ENCODE data around the gene REXO1.

Gene REXO1

DNA sequence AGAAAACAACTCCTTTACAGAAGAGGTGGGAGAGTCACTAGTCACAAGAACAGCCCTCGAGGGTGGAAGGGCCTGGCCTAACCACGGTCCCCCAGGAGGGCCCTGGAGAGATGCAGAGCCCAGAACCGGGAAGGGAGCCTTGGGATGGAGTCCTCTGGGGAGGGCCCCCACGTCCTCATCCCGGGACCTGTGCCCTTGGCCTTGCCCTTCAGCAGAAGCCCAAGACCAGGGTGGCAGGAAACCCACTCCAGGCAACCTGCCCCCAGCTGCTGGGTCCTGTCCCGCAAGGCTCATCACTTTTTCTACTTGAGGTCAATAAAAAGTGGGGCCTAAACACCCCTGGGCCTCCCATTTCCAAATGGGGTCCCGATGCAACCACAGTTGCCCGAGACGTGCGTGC, 33.9 kb downstream of the REXO1 start:
- Histone ChIP-seq H3K27me3 (ENCODE audit: insufficient read depth, low read length) (peaks cover 4% of the 10 kb centered on the region; the same call in 1 of the 2 replicates), H3K9me3 (ENCODE audit: insufficient read depth, low read depth, low read length) (no peaks in the 10 kb centered on the region), H3K9ac (ENCODE audit: low read depth, low read length) (no peak overlapping the region), H3K4me1 (ENCODE audit: insufficient read depth, low read length) (no peaks in the 10 kb centered on the region), H3K27ac (ENCODE audit: low read depth, low read length) (no peak overlapping the region), H3K4me3 (ENCODE audit: low read length) (no peak overlapping the region), H3K36me3 (ENCODE audit: insufficient read depth, low read length) (peaks cover 36% of the 10 kb centered on the region)
- WGBS = 94% methylated on average over 10 of the region's 10 CpGs

DNA sequence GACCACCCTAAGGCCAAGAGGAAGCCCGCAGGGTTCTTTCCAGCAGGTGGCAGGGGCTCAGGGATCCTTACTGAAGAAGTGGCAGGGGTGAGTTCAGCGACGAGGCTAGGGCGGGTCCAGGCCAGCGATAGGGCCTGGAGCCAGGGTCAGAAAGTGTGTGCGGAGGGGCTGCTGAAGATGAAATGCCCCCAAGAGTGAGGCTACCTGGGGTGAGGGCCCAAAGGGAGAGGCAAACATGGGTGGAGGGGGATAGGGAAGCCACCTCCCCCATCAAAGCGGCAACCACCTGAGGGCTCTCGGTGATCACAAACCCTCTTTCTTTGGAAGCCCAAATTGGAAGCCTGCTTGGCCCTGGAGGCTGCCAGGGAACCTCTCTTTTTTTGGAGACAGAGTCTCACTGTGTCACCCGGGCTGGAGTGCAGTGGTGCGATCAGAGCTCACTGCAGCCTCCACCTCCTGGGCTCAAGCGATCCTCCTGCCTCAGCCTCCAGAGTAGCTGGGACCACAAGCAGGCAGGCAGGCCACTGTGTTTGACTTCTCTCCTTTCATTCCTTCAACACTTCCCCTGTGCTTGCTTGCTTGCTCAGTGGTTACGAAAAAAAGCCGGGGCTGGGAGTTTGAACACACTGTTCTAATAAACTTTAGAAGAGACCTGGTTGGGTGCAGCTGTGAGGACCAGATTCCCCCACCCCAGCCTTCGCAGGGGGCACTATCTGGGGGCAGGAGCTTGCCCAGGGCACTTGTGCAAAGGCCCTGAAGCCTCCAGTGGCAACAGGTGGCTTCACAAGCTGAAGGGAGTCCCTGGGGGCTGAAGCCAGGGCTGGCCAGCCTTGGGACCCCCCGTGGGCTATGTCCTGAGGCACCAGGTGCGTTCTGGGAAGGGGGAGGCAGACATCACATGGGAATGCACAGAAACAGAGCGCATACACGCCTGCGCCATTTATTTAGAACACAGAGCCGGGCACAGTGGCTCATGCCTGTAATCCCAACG, 34.8 kb downstream of the REXO1 start:
- Histone ChIP-seq H3K4me1 (ENCODE audit: insufficient read depth, low read length) (no peaks in the 10 kb centered on the region), H3K4me3 (ENCODE audit: low read length) (peak overlapping the region; percentile 62), H3K9ac (ENCODE audit: low read depth, low read length) (0 out of 2 replicates have a peak overlapping the region, but pooled peaks have one; percentile 12), H3K9me3 (ENCODE audit: insufficient read depth, low read depth, low read length) (no peaks in the 10 kb centered on the region), H3K27ac (ENCODE audit: low read depth, low read length) (no peak overlapping the region), H3K27me3 (ENCODE audit: insufficient read depth, low read length) (peaks cover 4% of the 10 kb centered on the region; the same call in 1 of the 2 replicates), H3K36me3 (ENCODE audit: insufficient read depth, low read length) (peaks cover 31% of the 10 kb centered on the region)
- 64% methylated on average over 21 of the region's 21 CpGs for WGBS

DNA sequence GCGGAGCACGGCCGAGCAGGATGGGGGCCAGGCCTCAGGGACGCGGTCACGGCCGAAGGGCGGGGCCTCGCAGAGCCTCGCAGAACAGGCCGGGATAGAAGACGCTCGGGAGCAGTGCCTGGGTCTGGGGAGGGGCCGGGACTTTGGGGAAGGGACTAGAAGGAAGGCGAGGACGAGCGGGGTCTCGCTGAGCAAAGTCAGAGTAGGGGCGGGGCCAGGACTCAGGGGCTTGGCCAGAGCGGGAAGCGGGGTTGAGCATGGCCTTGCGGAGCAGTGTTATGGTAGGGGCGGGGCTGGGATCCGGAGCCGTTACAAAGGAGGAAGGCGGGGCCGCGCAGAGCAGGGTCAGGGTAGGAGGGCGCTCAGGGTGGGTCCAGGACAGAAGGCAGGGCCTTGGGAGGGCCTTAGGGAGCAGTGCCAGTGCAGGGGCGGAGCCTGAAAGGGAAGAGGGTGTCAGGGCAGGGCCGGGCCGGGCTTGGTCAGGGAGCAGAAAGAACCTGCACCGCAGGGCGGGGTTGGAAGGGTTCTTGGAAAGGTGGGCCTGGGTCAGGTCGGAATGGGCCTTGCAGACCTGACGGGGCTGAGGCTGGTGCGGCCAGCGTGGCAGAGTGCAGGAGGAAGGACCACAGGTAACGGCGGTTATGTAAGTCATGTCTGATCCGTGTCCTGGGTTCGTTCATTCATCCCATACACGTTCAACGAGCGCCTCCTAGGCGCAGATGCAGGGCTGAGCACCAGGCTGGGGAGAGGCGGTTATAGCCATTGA, 35.7 kb downstream of the REXO1 start:
- under 1% methylated on average over 47 of the region's 47 CpGs for WGBS
- Histone ChIP-seq H3K4me3 (ENCODE audit: low read length) (peak overlapping the region; percentile 62), H3K9me3 (ENCODE audit: insufficient read depth, low read depth, low read length) (no peaks in the 10 kb centered on the region), H3K27me3 (ENCODE audit: insufficient read depth, low read length) (peaks cover 4% of the 10 kb centered on the region; the same call in 1 of the 2 replicates), H3K9ac (ENCODE audit: low read depth, low read length) (peak overlapping the region; percentile 53; the same call in 1 of the 2 replicates), H3K4me1 (ENCODE audit: insufficient read depth, low read length) (no peaks in the 10 kb centered on the region), H3K36me3 (ENCODE audit: insufficient read depth, low read length) (peaks cover 23% of the 10 kb centered on the region), H3K27ac (ENCODE audit: low read depth, low read length) (peak overlapping the region; percentile 80; the same call in 1 of the 2 replicates)

DNA sequence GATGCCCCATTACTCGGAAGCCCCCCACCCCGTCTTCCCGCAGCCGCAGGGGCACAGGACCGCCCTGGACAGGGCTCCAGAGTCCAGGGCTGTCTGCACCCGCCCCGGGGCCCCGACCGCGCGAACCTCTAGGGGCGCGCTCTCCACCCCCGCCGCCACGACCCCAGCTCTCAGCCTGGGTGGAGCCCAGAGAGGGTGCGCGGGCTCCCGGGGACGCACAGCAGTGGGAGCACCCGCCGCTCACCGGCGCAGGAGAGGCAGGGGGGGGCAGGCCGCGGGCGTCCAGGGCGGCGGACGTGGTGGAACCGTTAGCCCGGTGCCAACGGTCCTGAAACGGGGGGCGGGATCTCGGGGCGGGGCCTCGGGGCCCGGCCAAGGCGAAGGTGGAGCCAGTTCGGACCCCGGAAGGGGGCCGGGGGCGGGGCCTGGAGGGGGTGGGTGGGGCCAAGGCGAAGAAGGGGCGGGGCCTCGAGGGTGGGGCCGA, 36.3 kb downstream of the REXO1 start, which contains the start of gene ATP8B3:
TSS of gene ATP8B3 (minus strand) at position 335 of the 484 bp plus-strand sequence. CDS start 540 bp downstream, outside the sequence.
- Histone ChIP-seq H3K9ac (ENCODE audit: low read depth, low read length) (peak within 1 kb of the TSS; percentile 53; the same call in 1 of the 2 replicates), H3K36me3 (ENCODE audit: insufficient read depth, low read length) (peaks cover 16% of the 10 kb centered on the region), H3K4me1 (ENCODE audit: insufficient read depth, low read length) (no peaks in the 10 kb centered on the region), H3K27ac (ENCODE audit: low read depth, low read length) (peak within 1 kb of the TSS; percentile 80; the same call in 1 of the 2 replicates), H3K4me3 (ENCODE audit: low read length) (peak within 1 kb of the TSS; percentile 62), H3K9me3 (ENCODE audit: insufficient read depth, low read depth, low read length) (no peaks in the 10 kb centered on the region), H3K27me3 (ENCODE audit: insufficient read depth, low read length) (peaks cover 4% of the 10 kb centered on the region; the same call in 1 of the 2 replicates)
- WGBS = 5% methylated on average over 46 of the region's 48 CpGs

DNA sequence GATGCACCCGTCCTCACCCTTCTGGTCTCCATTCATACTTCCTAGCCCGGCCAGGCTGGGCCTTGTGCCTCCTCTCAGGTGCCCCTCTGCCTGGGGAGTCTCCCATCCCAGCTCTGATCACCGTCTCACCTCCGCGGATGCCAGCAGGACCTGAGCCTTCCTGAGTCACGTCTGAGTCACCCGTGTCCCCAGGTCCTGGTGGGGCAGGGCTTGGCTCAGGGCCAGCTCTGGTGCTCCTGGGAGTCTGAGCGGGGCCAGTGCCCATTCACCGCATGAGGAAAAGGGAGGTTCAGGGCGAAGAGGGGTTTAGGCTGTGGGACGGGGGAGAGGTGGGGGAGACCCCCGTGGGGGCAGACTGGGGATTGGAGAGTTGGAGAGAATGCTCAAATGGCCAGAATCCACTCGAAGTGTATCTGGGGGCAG, 36.8 kb downstream of the REXO1 start:
- Histone ChIP-seq H3K4me1 (ENCODE audit: insufficient read depth, low read length) (no peaks in the 10 kb centered on the region), H3K9me3 (ENCODE audit: insufficient read depth, low read depth, low read length) (no peaks in the 10 kb centered on the region), H3K4me3 (ENCODE audit: low read length) (peak overlapping the region; percentile 51), H3K27ac (ENCODE audit: low read depth, low read length) (no peak overlapping the region), H3K36me3 (ENCODE audit: insufficient read depth, low read length) (peaks cover 12% of the 10 kb centered on the region), H3K27me3 (ENCODE audit: insufficient read depth, low read length) (peaks cover 4% of the 10 kb centered on the region; the same call in 1 of the 2 replicates), H3K9ac (ENCODE audit: low read depth, low read length) (no peak overlapping the region)
- 50% methylated on average over 13 of the region's 13 CpGs for WGBS

DNA sequence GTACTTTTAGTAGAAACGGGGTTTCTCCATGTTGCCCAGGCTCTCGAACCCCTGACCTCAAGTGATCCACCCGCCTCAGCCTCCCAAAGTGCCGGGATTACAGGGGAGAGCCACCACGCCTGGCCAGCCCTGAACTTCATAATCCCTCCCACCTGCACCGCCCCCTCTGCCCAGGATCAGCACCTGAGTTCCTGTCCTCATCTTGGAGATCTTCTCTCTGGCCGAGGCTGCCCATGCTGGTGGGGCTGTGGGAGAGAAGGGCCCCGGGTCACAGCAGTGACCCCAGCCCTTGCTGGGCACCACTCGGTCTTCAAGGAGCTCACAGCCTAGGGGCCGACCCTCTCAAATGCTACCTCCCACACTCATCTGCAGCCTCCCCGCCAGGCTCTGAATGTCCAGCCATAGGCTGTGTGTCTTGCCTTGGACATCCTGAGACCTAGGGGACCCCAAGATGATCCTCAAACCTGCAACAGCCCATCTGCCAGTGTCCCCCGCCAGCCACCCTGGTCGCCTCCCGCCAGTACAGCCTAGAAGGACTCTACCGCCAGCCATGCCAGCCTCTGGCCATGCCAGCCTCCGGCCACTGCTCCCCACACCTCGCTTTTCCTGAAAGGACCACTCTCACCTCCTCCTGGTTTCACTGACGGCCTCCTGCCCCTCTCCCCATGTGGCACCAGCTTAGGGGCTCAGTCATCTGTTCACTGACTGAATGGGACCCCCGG, 37.7 kb downstream of the REXO1 start:
- Histone ChIP-seq H3K9me3 (ENCODE audit: insufficient read depth, low read depth, low read length) (no peaks in the 10 kb centered on the region), H3K4me1 (ENCODE audit: insufficient read depth, low read length) (no peaks in the 10 kb centered on the region), H3K27ac (ENCODE audit: low read depth, low read length) (no peak overlapping the region), H3K4me3 (ENCODE audit: low read length) (no peak overlapping the region), H3K27me3 (ENCODE audit: insufficient read depth, low read length) (peaks cover 4% of the 10 kb centered on the region; the same call in 1 of the 2 replicates), H3K36me3 (ENCODE audit: insufficient read depth, low read length) (peaks cover 6% of the 10 kb centered on the region; the same call in 1 of the 2 replicates), H3K9ac (ENCODE audit: low read depth, low read length) (no peak overlapping the region)
- WGBS = 89% methylated on average over 19 of the region's 19 CpGs

DNA sequence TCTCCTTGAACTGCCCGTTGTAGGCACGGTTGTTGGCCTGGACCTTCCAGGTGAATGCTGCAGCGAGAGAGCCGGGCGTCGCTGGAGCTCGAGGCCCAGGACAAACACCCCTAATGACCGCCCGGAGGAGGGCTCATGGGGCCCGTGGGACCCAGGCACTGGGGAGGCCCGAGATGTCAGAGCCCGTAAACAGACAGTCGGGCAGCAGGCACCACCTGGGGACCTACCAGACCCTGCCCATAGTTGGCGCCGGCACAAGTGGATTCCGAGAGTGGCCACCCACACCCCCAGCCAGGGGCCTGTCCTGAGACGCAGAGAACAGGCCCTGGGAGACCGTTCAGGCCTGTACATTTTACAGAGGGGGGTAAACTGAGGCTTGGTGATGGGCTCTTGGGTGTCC, 38.6 kb downstream of the REXO1 start:
- Histone ChIP-seq H3K9me3 (ENCODE audit: insufficient read depth, low read depth, low read length) (no peaks in the 10 kb centered on the region), H3K9ac (ENCODE audit: low read depth, low read length) (no peak overlapping the region), H3K4me3 (ENCODE audit: low read length) (no peak overlapping the region), H3K27me3 (ENCODE audit: insufficient read depth, low read length) (peaks cover 4% of the 10 kb centered on the region; the same call in 1 of the 2 replicates), H3K27ac (ENCODE audit: low read depth, low read length) (no peak overlapping the region), H3K36me3 (ENCODE audit: insufficient read depth, low read length) (no peaks in the 10 kb centered on the region), H3K4me1 (ENCODE audit: insufficient read depth, low read length) (no peaks in the 10 kb centered on the region)
- WGBS = 91% methylated on average over 18 of the region's 18 CpGs

DNA sequence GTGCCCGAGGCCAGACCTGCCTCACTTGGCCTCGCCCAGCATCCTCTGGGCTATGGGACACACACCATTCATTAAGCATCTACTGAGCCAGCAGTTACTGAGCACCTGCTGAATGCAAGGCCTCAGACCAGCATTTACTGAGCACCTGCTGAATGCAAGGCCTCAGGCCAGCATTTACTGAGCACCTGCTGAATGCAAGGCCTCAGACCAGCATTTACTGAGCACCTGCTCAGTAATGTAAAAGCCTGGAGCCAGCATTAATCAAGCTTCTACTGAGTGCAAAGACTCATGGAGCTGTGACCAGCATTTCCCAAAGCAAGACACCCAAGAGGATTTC, 39.9 kb downstream of the REXO1 start:
- Histone ChIP-seq H3K4me3 (ENCODE audit: low read length) (no peak overlapping the region), H3K4me1 (ENCODE audit: insufficient read depth, low read length) (no peaks in the 10 kb centered on the region), H3K27me3 (ENCODE audit: insufficient read depth, low read length) (peaks cover 4% of the 10 kb centered on the region; the same call in 1 of the 2 replicates), H3K9ac (ENCODE audit: low read depth, low read length) (no peak overlapping the region), H3K9me3 (ENCODE audit: insufficient read depth, low read depth, low read length) (no peaks in the 10 kb centered on the region), H3K36me3 (ENCODE audit: insufficient read depth, low read length) (no peaks in the 10 kb centered on the region), H3K27ac (ENCODE audit: low read depth, low read length) (no peak overlapping the region)
- WGBS = 93% methylated on average over 2 of the region's 2 CpGs

DNA sequence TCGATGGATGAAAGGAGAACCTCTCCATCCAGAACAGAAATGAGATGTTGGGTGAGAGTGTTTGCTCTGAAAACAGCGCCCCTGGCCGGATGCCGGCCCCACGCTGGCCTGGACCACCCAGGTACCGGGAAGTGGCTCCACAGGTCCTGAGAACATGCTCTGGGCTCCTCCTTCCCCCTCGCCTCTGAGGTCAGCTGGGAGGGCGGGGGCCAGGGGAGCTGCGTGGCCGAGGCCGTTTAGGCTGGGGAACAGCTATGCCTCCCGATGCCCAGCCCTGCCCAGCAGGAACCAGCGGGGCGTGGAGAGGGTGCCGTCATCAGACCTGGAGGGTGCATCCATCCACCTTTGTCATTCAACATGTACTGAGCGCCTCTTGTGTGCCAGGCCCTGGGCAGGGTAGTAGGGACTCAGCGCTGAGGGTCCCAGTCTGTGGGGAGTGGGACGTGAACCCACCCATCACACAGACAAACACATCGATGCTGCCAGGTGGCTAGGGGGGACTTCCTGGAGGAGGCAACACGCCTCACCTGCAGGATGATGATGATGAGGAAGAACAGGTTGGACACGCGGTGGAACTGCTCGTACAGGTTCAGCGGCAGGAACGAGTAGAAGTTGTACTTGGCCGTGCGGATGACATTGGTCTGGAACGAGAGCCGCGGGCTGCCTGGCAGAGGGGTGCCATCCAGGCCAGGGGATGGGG, 40.4 kb downstream of the REXO1 start:
- no peaks in the 10 kb centered on the region for H3K36me3 ChIP-seq (ENCODE audit: insufficient read depth, low read length)
- WGBS = 88% methylated on average over 28 of the region's 30 CpGs
- no peak overlapping the region for H3K9ac ChIP-seq (ENCODE audit: low read depth, low read length)
- H3K27ac ChIP-seq (ENCODE audit: low read depth, low read length) = no peak overlapping the region
- H3K4me1 ChIP-seq (ENCODE audit: insufficient read depth, low read length) = no peaks in the 10 kb centered on the region
- H3K27me3 ChIP-seq (ENCODE audit: insufficient read depth, low read length) = peaks cover 4% of the 10 kb centered on the region; the same call in 1 of the 2 replicates
- H3K9me3 ChIP-seq (ENCODE audit: insufficient read depth, low read depth, low read length) = no peaks in the 10 kb centered on the region
- H3K4me3 ChIP-seq (ENCODE audit: low read length) = no peak overlapping the region
